HepG2 (cell line): ENCODE data around the gene TXNRD2. TPM values are rescaled to one million over a fixed set of nuclear protein-coding genes. Genes with fewer than 3 reads are reported as not detected.

Experiments
- ATF1 ChIP-seq: IDR thresholded peaks from 2 replicates; pipeline ENCODE4 v1.6.1; 2016; ENCODE audit warnings: mild to moderate bottlenecking, control low read depth
- CCAR2 ChIP-seq: fragments of 200-400 bp; formaldehyde crosslinking; optimal IDR thresholded peaks from 2 replicates; pipeline ENCODE3; 2018; ENCODE audit warnings: low read depth, mild to moderate bottlenecking, low read length, moderate library complexity
- CEBPB ChIP-seq: IDR thresholded peaks from 2 replicates; pipeline ENCODE4 v1.6.1; 2011; ENCODE audit warnings: low read depth, low read length, improper control_type of control experiment, borderline replicate concordance
- ELF1 ChIP-seq: sonication (generic); formaldehyde crosslinking; IDR thresholded peaks from 2 replicates; pipeline ENCODE4 v1.4.0; 2020; ENCODE audit warnings: missing genetic modification reagents
- KAT8 ChIP-seq: IDR thresholded peaks from 2 replicates; pipeline ENCODE4 v1.6.1; 2016; ENCODE audit warnings: missing genetic modification reagents, missing compliant biosample characterization
- KDM1A ChIP-seq: IDR thresholded peaks from 2 replicates; pipeline ENCODE4 v1.6.1; 2016; ENCODE audit warnings: missing compliant biosample characterization
- KDM2A ChIP-seq: sonication (generic); formaldehyde crosslinking; IDR thresholded peaks from 2 replicates; pipeline ENCODE4 v1.4.0; 2020; ENCODE audit warnings: low read depth, missing genetic modification reagents, borderline replicate concordance
- MBNL3 ChIP-seq: fragments of 250-450 bp; sonication (Bioruptor Pico); conservative IDR thresholded peaks from 2 replicates; pipeline ENCODE4 v1.8.0; 2022; ENCODE audit warnings: mild to moderate bottlenecking, inconsistent platforms
- RORA ChIP-seq: sonication (generic); formaldehyde crosslinking; IDR thresholded peaks from 2 replicates; pipeline ENCODE4 v1.5.0; 2020; ENCODE audit warnings: mild to moderate bottlenecking, missing genetic modification reagents, moderate library complexity
- TAF1 ChIP-seq: sonication (generic); formaldehyde crosslinking; IDR thresholded peaks from 2 replicates; pipeline ENCODE4 v1.4.0; 2020; ENCODE audit warnings: missing genetic modification reagents
- ZFP36 ChIP-seq: fragments of 150-350 bp; IDR thresholded peaks from 2 replicates; pipeline ENCODE4 v1.6.1; 2018; ENCODE audit warnings: borderline replicate concordance, low read length, low read depth; ENCODE audit not compliant: partially characterized antibody
- ZFP90 ChIP-seq: sonication (generic); formaldehyde crosslinking; IDR thresholded peaks from 2 replicates; pipeline ENCODE4 v1.8.0; 2022; ENCODE audit warnings: missing genetic modification reagents, mild to moderate bottlenecking, inconsistent platforms, borderline replicate concordance
- ZNF205 ChIP-seq: IDR thresholded peaks from 2 replicates; pipeline ENCODE4 v1.6.1; 2018; ENCODE audit warnings: missing biosample characterization, missing genetic modification reagents
- ZNF335 ChIP-seq: sonication (generic); formaldehyde crosslinking; IDR thresholded peaks from 2 replicates; pipeline ENCODE4 v1.4.0; 2020; ENCODE audit warnings: missing genetic modification reagents
- ZNF607 ChIP-seq: sonication (generic); formaldehyde crosslinking; IDR thresholded peaks from 2 replicates; pipeline ENCODE4 v1.5.1; 2020; ENCODE audit warnings: missing genetic modification reagents, mild to moderate bottlenecking, borderline replicate concordance
- ZSCAN21 ChIP-seq: sonication (generic); formaldehyde crosslinking; IDR thresholded peaks from 2 replicates; pipeline ENCODE4 v1.8.0; 2022; ENCODE audit warnings: mild to moderate bottlenecking, missing genetic modification reagents, moderate library complexity, borderline replicate concordance
- polyA plus RNA-seq, 8 experiments: library from polyadenylated mRNA; depleted of rRNA in 3 of 8; stranded (reverse) in 7 of 8; unstranded in 1 of 8; fragments of >200 nt; fragmentation: Illumina TruSeq in 4 of 8; extraction: Trizol in 4 of 8; gene quantifications; 2 replicates each; pipeline versions ENCODE4 v1.2.1 to v1.2.3, GENCODE V29; 2011 to 2016; ENCODE audit warnings: low read depth in 4 of 8, missing spikeins in 1 of 8, mixed read lengths in 1 of 8; ENCODE audit not compliant: insufficient read depth in 1 of 8
- total RNA-seq, 5 experiments: library from RNA; depleted of rRNA; stranded (reverse); fragments of >200 nt; fragmentation: Illumina TruSeq; extraction: Trizol; gene quantifications; 2 replicates each; pipeline ENCODE4 v1.2.3, GENCODE V29; 2016; ENCODE audit warnings: low read depth in 1 of 5
- TF ChIP-seq, protein P1 (sequence below): sonication (generic); formaldehyde crosslinking; IDR thresholded peaks from 2 replicates; pipeline ENCODE4 v1.9.0; 2022; ENCODE audit warnings: low read depth, missing genetic modification reagents
- TF ChIP-seq, protein P2 (sequence below): sonication (generic); formaldehyde crosslinking; IDR thresholded peaks from 2 replicates; pipeline ENCODE4 v1.4.0; 2020; ENCODE audit warnings: missing genetic modification reagents
- TF ChIP-seq, protein P3 (sequence below): sonication (generic); formaldehyde crosslinking; IDR thresholded peaks from 2 replicates; pipeline ENCODE4 v1.5.1; 2020; ENCODE audit warnings: mild to moderate bottlenecking, missing genetic modification reagents
- TF ChIP-seq, protein P4 (sequence below): sonication (generic); formaldehyde crosslinking; IDR thresholded peaks from 2 replicates; pipeline ENCODE4 v1.4.0; 2020; ENCODE audit warnings: missing genetic modification reagents

The TXNRD2 gene
- total and polyA plus RNA-seq, 2 of the 13 experiments (the other 11 are each of a cell fraction or from before 2014, with no cell fraction given), result 17.5 to 18.6 TPM

DNA sequence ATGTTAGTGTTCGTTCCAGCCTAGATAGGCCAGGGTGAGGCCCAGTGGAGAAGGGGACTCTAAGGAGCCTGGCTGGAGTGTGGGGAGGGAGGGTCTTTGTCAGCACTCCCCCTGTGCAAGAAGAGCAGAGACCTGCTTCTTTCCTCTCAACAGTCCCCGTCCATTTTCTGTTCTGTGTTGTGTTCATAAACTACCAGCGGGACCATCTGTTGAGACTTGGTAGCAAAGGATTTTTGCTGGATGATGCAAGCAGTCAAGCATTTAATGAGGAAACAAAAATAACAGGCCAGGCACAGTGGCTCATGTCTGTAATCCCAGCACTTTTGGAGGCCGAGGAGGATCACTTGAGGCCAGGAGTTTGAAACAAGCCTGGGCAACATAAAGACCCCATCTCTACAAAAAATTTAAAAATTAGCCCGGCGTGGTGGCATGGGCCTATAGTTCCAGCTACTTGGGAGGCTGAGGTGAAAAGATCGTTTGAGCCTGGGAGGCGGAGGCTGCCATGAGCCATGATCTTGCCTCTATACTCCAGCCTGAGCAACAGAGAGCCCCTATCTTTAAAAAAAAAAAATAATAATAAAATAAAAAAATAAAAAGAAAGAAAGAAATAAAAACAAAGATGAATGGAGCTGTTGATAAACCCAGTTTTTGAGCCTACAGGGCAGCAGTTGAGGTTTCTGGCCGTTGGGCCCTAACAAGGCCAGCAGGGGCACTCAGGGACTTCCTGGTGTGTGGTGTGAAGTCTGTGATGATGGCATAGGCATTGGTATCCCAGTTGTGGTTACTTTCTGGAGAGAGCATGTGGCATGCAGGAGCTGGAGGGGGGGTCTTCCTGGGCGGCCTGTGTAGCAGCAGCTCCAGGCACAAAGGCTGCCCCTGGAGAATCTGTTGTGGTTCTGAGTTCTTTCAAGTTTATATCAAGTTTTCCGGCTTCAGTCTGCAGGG is 1.7 kb upstream of the TXNRD2 start (continued):
- TF ChIP-seq ZFP36 (no peak), ATF1 (no peak), RORA (CRISPR knock-in tag) (no peak), ZNF607 (CRISPR knock-in tag) (0 out of 2 replicates have a peak, but pooled peaks have one; percentile 40), TAF1 (CRISPR knock-in tag) (0 out of 2 replicates have a peak, but pooled peaks have one; percentile 4), MBNL3 (no peak), ZFP90 (CRISPR knock-in tag) (no peak), CCAR2 (no peak), ZNF335 (peak; percentile 83; the same call in 1 of the 2 replicates), ZSCAN21 (CRISPR knock-in tag) (peak; percentile 51; the same call in 1 of the 2 replicates), KAT8 (CRISPR knock-in tag) (0 out of 2 replicates have a peak, but pooled peaks have one; percentile 14), KDM2A (CRISPR knock-in tag) (no peak), ELF1 (CRISPR knock-in tag) (peak; percentile 46; the same call in 1 of the 2 replicates), ZNF205 (CRISPR knock-in tag) (no peak), KDM1A (CRISPR knock-in tag) (no peak), CEBPB (peak; percentile 67; the same call in 1 of the 2 replicates)
- TF ChIP-seq, protein P1, sequence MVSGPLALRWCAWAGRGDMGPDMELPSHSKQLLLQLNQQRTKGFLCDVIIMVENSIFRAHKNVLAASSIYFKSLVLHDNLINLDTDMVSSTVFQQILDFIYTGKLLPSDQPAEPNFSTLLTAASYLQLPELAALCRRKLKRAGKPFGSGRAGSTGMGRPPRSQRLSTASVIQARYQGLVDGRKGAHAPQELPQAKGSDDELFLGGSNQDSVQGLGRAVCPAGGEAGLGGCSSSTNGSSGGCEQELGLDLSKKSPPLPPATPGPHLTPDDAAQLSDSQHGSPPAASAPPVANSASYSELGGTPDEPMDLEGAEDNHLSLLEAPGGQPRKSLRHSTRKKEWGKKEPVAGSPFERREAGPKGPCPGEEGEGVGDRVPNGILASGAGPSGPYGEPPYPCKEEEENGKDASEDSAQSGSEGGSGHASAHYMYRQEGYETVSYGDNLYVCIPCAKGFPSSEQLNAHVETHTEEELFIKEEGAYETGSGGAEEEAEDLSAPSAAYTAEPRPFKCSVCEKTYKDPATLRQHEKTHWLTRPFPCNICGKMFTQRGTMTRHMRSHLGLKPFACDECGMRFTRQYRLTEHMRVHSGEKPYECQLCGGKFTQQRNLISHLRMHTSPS (CRISPR knock-in tag), result 0 out of 2 replicates have a peak, but pooled peaks have one; percentile 3
- TF ChIP-seq, protein P2, sequence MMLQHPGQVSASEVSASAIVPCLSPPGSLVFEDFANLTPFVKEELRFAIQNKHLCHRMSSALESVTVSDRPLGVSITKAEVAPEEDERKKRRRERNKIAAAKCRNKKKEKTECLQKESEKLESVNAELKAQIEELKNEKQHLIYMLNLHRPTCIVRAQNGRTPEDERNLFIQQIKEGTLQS (CRISPR knock-in tag), result peak; percentile 71
- TF ChIP-seq, protein P3, sequence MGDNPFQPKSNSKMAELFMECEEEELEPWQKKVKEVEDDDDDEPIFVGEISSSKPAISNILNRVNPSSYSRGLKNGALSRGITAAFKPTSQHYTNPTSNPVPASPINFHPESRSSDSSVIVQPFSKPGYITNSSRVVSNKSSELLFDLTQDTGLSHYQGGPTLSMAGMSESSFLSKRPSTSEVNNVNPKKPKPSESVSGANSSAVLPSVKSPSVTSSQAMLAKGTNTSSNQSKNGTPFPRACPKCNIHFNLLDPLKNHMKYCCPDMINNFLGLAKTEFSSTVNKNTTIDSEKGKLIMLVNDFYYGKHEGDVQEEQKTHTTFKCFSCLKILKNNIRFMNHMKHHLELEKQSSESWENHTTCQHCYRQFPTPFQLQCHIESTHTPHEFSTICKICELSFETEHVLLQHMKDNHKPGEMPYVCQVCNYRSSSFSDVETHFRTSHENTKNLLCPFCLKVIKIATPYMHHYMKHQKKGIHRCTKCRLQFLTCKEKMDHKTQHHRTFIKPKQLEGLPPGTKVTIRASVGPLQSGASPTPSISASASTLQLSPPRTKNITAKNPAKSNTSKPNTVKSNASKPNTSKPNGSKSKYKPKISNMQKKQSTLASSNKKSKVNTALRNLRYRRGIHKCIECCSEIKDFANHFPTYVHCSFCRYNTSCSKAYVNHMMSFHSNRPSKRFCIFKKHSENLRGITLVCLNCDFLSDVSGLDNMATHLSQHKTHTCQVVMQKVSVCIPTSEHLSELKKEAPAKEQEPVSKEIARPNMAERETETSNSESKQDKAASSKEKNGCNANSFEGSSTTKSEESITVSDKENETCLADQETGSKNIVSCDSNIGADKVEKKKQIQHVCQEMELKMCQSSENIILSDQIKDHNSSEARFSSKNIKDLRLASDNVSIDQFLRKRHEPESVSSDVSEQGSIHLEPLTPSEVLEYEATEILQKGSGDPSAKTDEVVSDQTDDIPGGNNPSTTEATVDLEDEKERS (CRISPR knock-in tag), result no peak
- TF ChIP-seq, protein P4, sequence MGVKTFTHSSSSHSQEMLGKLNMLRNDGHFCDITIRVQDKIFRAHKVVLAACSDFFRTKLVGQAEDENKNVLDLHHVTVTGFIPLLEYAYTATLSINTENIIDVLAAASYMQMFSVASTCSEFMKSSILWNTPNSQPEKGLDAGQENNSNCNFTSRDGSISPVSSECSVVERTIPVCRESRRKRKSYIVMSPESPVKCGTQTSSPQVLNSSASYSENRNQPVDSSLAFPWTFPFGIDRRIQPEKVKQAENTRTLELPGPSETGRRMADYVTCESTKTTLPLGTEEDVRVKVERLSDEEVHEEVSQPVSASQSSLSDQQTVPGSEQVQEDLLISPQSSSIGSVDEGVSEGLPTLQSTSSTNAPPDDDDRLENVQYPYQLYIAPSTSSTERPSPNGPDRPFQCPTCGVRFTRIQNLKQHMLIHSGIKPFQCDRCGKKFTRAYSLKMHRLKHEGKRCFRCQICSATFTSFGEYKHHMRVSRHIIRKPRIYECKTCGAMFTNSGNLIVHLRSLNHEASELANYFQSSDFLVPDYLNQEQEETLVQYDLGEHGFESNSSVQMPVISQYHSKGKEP (CRISPR knock-in tag), result no peak
